GM12878 (cell line): Measurements from ENCODE around the gene DEFB124. TPM values are rescaled to one million over a fixed set of nuclear protein-coding genes. Genes with fewer than 3 reads are reported as not detected.

Experiments
- CEBPB ChIP-seq, 2 experiments: fragments of 150-350 bp in 1 of 2; IDR thresholded peaks; 2 replicates each; pipeline ENCODE4 v1.6.1; 2012 to 2014; ENCODE audit warnings: low read depth in 2 of 2, low read length in 2 of 2, borderline replicate concordance in 1 of 2, inconsistent platforms in 1 of 2
- CREM ChIP-seq: IDR thresholded peaks from 2 replicates; pipeline ENCODE4 v1.6.1; 2014; ENCODE audit warnings: antibody characterized with exemption, low read depth
- EGR1 ChIP-seq, 2 experiments: IDR thresholded peaks; 1 replicate in 1 of 2; 2 replicates in 1 of 2; pipeline ENCODE4 v1.6.1; 2011 to 2012; ENCODE audit warnings: low read depth in 2 of 2, low read length in 2 of 2, borderline replicate concordance in 1 of 2, mild to moderate bottlenecking in 1 of 2, moderate library complexity in 1 of 2
- ELK1 ChIP-seq: IDR thresholded peaks from 2 replicates; pipeline ENCODE4 v1.6.1; 2012; ENCODE audit warnings: low read depth, low read length, improper control_type of control experiment
- JUNB ChIP-seq: IDR thresholded peaks from 2 replicates; pipeline ENCODE4 v1.6.1; 2016; ENCODE audit warnings: antibody characterized with exemption, mild to moderate bottlenecking
- MEF2B ChIP-seq: fragments of 450-650 bp; IDR thresholded peaks from 2 replicates; pipeline ENCODE4 v1.6.1; 2018; ENCODE audit warnings: mild to moderate bottlenecking, moderate library complexity; ENCODE audit not compliant: partially characterized antibody, poor library complexity, severe bottlenecking
- NBN ChIP-seq: fragments of 450-650 bp; IDR thresholded peaks from 2 replicates; pipeline ENCODE4 v1.6.1; 2016
- NKRF ChIP-seq: fragments of 450-650 bp; conservative IDR thresholded peaks from 2 replicates; pipeline ENCODE4 v1.6.1; 2017; ENCODE audit warnings: mild to moderate bottlenecking, moderate library complexity
- POLR2AphosphoS5 ChIP-seq: IDR thresholded peaks from 2 replicates; pipeline ENCODE4 v1.6.1; 2011; ENCODE audit warnings: mild to moderate bottlenecking, low read length, inconsistent platforms
- POU2F2 ChIP-seq: IDR thresholded peaks from 3 replicates; pipeline ENCODE4 v1.6.1; 2011; ENCODE audit warnings: low read depth, mild to moderate bottlenecking, low read length, borderline replicate concordance
- RCOR1 ChIP-seq: conservative IDR thresholded peaks from 2 replicates; pipeline ENCODE4 v1.6.1; 2012; ENCODE audit warnings: low read depth, low read length, improper control_type of control experiment
- RELA ChIP-seq: fragments of 450-650 bp; IDR thresholded peaks from 2 replicates; pipeline ENCODE4 v1.8.0; 2014; ENCODE audit warnings: borderline replicate concordance; ENCODE audit not compliant: partially characterized antibody
- SMC3 ChIP-seq: IDR thresholded peaks from 2 replicates; pipeline ENCODE4 v1.6.1; 2011; ENCODE audit warnings: low read length, improper control_type of control experiment, borderline replicate concordance
- SP1 ChIP-seq: IDR thresholded peaks from one replicate; pipeline ENCODE4 v1.6.1; 2011; ENCODE audit warnings: low read depth, low read length
- STAT1 ChIP-seq: fragments of 450-650 bp; conservative IDR thresholded peaks from 2 replicates; pipeline ENCODE4 v1.6.1; 2014; ENCODE audit warnings: antibody characterized with exemption, mild to moderate bottlenecking
- ZBED1 ChIP-seq: IDR thresholded peaks from 2 replicates; pipeline ENCODE4 v1.6.1; 2016; ENCODE audit warnings: borderline replicate concordance
- ZNF592 ChIP-seq: fragments of 450-650 bp; IDR thresholded peaks from 2 replicates; pipeline ENCODE4 v1.6.1; 2017; ENCODE audit warnings: mild to moderate bottlenecking, moderate library complexity
- ZZZ3 ChIP-seq: IDR thresholded peaks from 2 replicates; pipeline ENCODE4 v1.6.1; 2011; ENCODE audit warnings: low read depth; ENCODE audit not compliant: control insufficient read depth, insufficient read length
- polyA plus RNA-seq, 11 experiments: library from polyadenylated mRNA; depleted of rRNA in 4 of 11; unstranded in 6 of 11; stranded (reverse) in 5 of 11; fragments of >200 nt; fragmentation: Nextera tagmentation in 4 of 11; fragmentation: Illumina TruSeq in 1 of 11; extraction: Ambion mirVana in 4 of 11; extraction: Trizol in 1 of 11; gene quantifications; 1 replicate in 1 of 11; 2 replicates in 10 of 11; pipeline versions ENCODE4 v1.2.1 to v1.2.3, GENCODE V29; 2011 to 2016; ENCODE audit warnings: inconsistent platforms in 2 of 11, missing spikeins in 2 of 11, low read depth in 1 of 11
- total RNA-seq, 4 experiments: library from RNA; depleted of rRNA in 3 of 4; stranded (reverse); fragments of >200 nt in 3 of 4; fragmentation: Illumina TruSeq in 1 of 4; extraction: Trizol in 1 of 4; gene quantifications; 2 replicates each; pipeline versions ENCODE4 v1.2.1 to v1.2.3, GENCODE V29; 2013 to 2021
- TF ChIP-seq, protein P1 (sequence below): IDR thresholded peaks from 2 replicates; pipeline ENCODE4 v1.6.1; 2011; ENCODE audit warnings: low read depth, mild to moderate bottlenecking, low read length, moderate library complexity, borderline replicate concordance; ENCODE audit errors: extremely low read depth
- TF ChIP-seq, protein P2 (sequence below): fragments of 150-350 bp; IDR thresholded peaks from 2 replicates; pipeline ENCODE4 v1.6.1; 2014; ENCODE audit warnings: mild to moderate bottlenecking, low read depth, low read length

The DEFB124 gene
- total and polyA plus RNA-seq, 10 of the 15 experiments (the other 5 are each of a cell fraction or from before 2014, with no cell fraction given) = not detected

DNA sequence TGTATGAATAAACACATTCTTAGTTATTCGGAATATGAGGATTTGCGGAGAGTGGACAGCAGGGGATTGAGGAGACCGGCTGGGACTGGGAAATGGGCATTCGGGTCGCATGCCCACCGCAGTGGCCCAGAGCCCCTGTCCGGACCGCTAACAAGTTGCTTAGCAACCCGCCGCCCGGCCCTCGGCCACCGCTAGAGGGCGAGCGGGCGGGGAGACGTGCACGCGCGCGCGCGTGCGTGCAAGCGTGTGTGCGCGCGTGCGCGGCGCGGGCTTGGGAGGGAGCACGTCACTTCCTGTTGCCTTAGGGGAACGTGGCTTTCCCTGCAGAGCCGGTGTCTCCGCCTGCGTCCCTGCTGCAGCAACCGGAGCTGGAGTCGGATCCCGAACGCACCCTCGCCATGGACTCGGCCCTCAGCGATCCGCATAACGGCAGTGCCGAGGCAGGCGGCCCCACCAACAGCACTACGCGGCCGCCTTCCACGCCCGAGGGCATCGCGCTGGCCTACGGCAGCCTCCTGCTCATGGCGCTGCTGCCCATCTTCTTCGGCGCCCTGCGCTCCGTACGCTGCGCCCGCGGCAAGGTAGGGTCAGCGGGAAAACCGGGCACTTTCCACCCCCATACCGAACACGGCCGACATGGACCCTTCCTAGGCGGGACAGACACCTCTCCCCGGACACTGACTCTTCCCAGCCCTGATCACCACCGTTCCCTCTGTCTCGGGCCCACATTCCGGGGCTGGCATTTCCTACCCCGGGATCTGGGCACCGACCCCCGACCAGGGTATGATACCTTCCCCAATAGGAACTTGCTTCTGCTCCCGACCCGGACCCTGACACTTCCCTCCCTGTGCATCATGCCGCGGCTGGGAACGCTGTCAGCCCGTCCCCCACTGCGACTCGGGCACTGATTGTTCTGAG is 39.5 kb upstream of the DEFB124 start, which contains the start of gene HM13 (continued):
- TF ChIP-seq POU2F2 (peak; percentile 36; the same call in 1 of the 3 replicates), STAT1 (0 out of 2 replicates have a peak, but pooled peaks have one; percentile 17), RELA (peak; percentile 77), SP1 (peak; percentile 40), CREM (peak; percentile 89), ZZZ3 (no peak), SMC3 (no peak), JUNB (no peak), ZNF592 (no peak), RCOR1 (0 out of 2 replicates have a peak, but pooled peaks have one; percentile 43), POLR2AphosphoS5 (peak; percentile 89), ELK1 (peak; percentile 59), NBN (0 out of 2 replicates have a peak, but pooled peaks have one; percentile 18), CEBPB (IDR thresholded peaks at IDR 0.05; ENCODE audit: borderline replicate concordance in 1 of 2, low read depth in 2 of 2, low read length in 2 of 2) (no peak), ZBED1 (no peak), EGR1 (IDR thresholded peaks at IDR 0.05; ENCODE audit: borderline replicate concordance in 1 of 2, low read depth in 2 of 2, low read length in 2 of 2) (no peak), NKRF (peak; percentile 86), MEF2B (no peak)
- TF ChIP-seq, protein P1, sequence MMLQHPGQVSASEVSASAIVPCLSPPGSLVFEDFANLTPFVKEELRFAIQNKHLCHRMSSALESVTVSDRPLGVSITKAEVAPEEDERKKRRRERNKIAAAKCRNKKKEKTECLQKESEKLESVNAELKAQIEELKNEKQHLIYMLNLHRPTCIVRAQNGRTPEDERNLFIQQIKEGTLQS = no peak
- TF ChIP-seq, protein P2, sequence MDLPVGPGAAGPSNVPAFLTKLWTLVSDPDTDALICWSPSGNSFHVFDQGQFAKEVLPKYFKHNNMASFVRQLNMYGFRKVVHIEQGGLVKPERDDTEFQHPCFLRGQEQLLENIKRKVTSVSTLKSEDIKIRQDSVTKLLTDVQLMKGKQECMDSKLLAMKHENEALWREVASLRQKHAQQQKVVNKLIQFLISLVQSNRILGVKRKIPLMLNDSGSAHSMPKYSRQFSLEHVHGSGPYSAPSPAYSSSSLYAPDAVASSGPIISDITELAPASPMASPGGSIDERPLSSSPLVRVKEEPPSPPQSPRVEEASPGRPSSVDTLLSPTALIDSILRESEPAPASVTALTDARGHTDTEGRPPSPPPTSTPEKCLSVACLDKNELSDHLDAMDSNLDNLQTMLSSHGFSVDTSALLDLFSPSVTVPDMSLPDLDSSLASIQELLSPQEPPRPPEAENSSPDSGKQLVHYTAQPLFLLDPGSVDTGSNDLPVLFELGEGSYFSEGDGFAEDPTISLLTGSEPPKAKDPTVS = no peak
